ENCODE data around the gene PSMD3.

PSMD3 gene

DNA sequence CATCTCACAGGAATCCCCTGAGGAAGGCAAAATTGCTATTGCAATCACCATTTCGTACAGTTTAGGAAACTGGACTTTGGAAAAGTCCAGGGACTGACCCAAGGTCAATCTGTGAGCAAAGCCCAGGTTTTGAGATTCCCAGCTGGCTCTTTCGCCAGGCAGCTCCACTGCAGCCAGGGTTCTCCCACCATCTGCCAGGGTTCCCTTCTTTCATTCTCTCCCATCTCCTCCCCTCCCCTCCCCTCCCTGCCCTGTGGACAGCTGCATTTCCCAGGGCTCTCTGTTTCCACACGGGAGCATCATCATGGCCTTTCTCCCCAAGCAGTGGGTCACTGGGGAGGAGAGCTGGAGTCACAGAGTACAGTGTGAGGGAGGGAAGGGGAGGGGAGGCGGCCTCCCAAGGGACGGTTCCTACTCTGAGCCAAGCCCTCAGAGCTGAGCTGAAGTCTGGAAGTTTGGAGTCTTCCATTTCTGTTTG lies 29.7 kb upstream of the PSMD3 start:
- H3K36me3 Mint-ChIP-seq (ENCODE audit: low read depth): no peaks in the 10 kb centered on the region
- H3K4me3 Mint-ChIP-seq: no peak overlapping the region
- H3K9me3 Mint-ChIP-seq: no peaks in the 10 kb centered on the region
- intact Hi-C loops (cut with micrococcal nuclease): no loop called here
- peaks cover 22% of the 10 kb centered on the region for H3K27me3 Mint-ChIP-seq
- no peak overlapping the region for H3K27ac Mint-ChIP-seq
- H3K4me1 Mint-ChIP-seq (ENCODE audit: low read depth): peaks cover 58% of the 10 kb centered on the region

DNA sequence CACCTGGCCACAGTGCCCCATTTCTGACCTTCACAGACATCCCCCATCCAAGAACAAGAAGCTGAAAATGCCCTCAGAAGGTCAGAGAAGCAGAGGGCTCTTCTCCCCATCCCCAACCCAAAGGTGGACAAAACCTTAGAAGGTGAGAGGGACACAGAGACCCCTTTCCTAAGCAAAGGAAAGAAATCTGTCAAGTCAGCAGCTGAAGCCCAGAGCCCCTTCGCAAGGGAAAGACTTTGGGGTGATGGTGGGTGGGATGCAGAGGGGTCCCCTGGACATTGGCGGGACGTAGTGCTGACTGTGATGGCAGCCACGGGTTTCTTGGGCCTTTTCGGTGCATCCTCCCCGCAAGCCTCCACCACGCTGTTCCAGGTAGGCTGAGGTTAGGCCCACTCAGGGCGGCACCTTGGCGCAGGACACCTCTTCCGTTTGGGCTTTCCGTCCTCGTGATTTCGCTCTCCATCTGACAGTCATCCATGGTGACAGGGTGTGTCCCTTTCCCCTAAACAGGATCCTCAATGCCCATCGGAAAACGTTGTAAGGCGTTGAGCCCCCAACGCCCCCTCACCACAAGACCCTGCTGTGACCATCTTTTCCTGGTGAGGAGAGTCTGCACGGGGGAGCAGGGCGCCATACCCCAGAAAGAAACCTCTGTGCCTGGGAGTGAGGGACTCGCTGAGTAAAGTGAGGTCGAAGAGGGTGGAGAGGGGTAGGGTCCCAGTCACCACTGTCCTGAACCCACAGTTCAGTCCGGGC lies 28.5 kb upstream of the PSMD3 start:
- H3K27me3 Mint-ChIP-seq: peaks cover 20% of the 10 kb centered on the region
- peak overlapping the region; percentile 85 for H3K27ac Mint-ChIP-seq
- no peaks in the 10 kb centered on the region for H3K9me3 Mint-ChIP-seq
- peak overlapping the region; percentile 72 for H3K4me3 Mint-ChIP-seq
- intact Hi-C loops (cut with micrococcal nuclease): loop anchor here (2.0 kb wide), 1 partner anchor 25 kb away; the partner anchor contains the start of genes LRRC3C and ORMDL3
- H3K4me1 Mint-ChIP-seq (ENCODE audit: low read depth): peaks cover 58% of the 10 kb centered on the region
- no peaks in the 10 kb centered on the region for H3K36me3 Mint-ChIP-seq (ENCODE audit: low read depth)

DNA sequence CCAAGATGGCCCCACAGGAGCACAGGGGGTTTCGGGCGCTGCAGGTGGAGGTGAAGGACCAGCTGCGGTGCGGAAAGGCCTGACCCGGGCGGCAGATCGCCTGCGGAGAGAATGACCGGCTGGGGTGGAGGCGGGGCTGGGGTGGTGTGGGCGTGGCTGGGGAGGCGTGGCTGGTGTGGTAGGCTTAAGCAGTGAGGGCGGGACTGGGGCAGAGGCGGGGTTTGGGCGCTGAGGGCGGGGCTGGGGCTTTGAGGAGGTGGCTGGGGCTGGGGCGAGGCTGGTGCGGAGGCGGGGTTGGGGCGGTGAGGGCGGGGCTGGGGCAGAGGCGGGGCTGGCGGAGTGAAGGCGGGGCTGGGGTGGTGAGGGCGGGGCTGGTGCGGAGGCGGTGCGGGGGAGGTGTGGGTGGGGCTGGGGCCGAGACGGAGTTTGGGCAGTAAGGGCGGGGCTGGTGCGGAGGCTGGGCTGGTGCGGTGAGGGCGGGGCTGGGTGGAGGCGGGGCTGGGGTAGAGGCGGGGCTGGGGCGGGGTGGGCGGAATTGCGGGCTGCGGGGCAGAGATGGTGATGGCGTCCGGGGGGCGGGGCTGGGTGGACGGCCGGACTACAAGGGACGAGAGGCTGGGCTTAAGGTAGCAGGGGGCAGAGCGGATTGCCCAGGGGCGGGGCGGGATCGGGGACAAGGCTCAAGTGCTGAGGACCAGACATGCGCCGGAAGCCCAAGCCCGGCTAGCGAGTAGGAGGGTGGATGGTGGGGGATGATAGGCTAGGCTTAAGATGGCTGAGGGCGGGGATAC lies 27.7 kb upstream of the PSMD3 start:
- peaks cover 58% of the 10 kb centered on the region for H3K4me1 Mint-ChIP-seq (ENCODE audit: low read depth)
- peak overlapping the region; percentile 85 for H3K27ac Mint-ChIP-seq
- peaks cover 24% of the 10 kb centered on the region for H3K27me3 Mint-ChIP-seq
- peak overlapping the region; percentile 72 for H3K4me3 Mint-ChIP-seq
- intact Hi-C loops (cut with micrococcal nuclease): loop anchor here (1.0 to 2.0 kb wide), 2 partner anchors 26 to 27 kb away; partner anchors contain the start of genes LRRC3C, ORMDL3 and PSMD3
- H3K9me3 Mint-ChIP-seq: no peaks in the 10 kb centered on the region
- no peaks in the 10 kb centered on the region for H3K36me3 Mint-ChIP-seq (ENCODE audit: low read depth)

DNA sequence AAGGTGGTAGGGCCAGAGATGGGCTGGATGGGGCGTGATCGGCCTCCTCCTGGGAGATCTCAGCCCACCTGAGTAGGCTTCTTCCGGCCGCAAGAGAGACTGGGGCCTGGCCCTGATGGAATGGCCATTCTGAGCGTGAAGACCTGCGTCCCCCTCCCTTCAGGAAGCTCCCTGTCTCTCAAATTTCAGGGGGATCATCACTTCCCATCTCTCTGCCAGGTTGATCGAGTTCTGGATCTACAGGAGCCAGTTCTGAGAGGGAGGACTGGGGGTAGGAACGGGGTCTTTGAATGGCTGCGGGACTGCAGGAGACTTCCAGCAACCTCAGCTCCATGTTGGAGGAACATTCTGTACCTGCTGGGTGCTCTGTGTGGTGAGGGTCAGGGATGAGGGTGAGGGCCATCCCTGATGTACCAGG lies 27.1 kb upstream of the PSMD3 start:
- no peaks in the 10 kb centered on the region for H3K9me3 Mint-ChIP-seq
- peaks cover 24% of the 10 kb centered on the region for H3K27me3 Mint-ChIP-seq
- intact Hi-C loops (cut with micrococcal nuclease): loop anchor here (1.0 to 2.0 kb wide), 2 partner anchors 27 kb away; partner anchors contain the start of genes LRRC3C, ORMDL3 and PSMD3
- H3K4me1 Mint-ChIP-seq (ENCODE audit: low read depth): peaks cover 60% of the 10 kb centered on the region
- H3K4me3 Mint-ChIP-seq: peak overlapping the region; percentile 67
- H3K27ac Mint-ChIP-seq: peak overlapping the region; percentile 82
- H3K36me3 Mint-ChIP-seq (ENCODE audit: low read depth): no peaks in the 10 kb centered on the region

DNA sequence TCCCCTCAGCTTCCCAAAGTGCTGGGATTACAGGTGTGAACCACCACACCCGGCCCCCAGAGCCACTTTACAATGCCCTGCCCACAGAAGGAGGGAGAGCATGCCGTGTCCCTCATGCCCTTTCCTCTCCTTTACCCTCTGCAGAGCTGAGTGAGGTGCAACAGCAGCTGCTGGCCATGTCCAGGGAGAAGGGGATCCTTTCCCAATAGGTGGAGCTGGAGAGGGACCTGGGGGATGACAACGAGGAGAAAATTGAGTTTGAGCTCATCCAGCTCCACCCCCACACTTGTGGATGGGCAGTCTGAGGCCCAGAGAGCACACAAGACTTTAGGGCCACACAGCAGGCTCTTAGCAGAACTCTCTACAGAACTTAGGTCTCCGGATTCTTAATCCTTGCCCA lies 25.7 kb upstream of the PSMD3 start:
- H3K4me3 Mint-ChIP-seq: no peak overlapping the region
- no peaks in the 10 kb centered on the region for H3K9me3 Mint-ChIP-seq
- H3K4me1 Mint-ChIP-seq (ENCODE audit: low read depth): peaks cover 58% of the 10 kb centered on the region
- H3K27ac Mint-ChIP-seq: no peak overlapping the region
- H3K36me3 Mint-ChIP-seq (ENCODE audit: low read depth): no peaks in the 10 kb centered on the region
- H3K27me3 Mint-ChIP-seq: peaks cover 24% of the 10 kb centered on the region
- intact Hi-C loops (cut with micrococcal nuclease): no loop called here

DNA sequence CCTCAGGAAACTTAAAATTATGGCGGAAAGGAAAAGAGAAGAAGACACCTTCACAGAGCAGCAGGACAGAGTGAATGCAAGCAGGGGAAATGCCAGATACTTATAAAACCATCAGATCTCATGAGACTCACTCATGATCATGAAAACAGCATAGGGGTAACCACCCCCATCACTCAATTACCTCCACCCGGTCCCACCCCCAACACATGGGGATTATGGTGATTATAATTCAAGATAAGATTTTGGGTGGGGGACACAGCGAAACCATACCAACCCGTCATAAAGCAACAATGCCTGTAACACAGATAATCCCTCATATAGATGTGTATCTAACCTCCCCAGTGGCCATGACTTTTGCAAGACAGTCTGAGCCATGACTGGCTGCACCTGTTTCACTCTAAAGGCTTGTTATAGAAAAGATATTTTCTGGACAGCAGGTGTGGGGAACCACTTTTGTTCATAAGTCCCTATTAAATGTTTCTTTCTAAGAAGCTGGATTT lies 24.8 kb upstream of the PSMD3 start:
- intact Hi-C loops (cut with micrococcal nuclease): no loop called here
- no peak overlapping the region for H3K27ac Mint-ChIP-seq
- H3K9me3 Mint-ChIP-seq: no peaks in the 10 kb centered on the region
- no peaks in the 10 kb centered on the region for H3K36me3 Mint-ChIP-seq (ENCODE audit: low read depth)
- H3K4me3 Mint-ChIP-seq: no peak overlapping the region
- peaks cover 56% of the 10 kb centered on the region for H3K4me1 Mint-ChIP-seq (ENCODE audit: low read depth)
- H3K27me3 Mint-ChIP-seq: peaks cover 18% of the 10 kb centered on the region

DNA sequence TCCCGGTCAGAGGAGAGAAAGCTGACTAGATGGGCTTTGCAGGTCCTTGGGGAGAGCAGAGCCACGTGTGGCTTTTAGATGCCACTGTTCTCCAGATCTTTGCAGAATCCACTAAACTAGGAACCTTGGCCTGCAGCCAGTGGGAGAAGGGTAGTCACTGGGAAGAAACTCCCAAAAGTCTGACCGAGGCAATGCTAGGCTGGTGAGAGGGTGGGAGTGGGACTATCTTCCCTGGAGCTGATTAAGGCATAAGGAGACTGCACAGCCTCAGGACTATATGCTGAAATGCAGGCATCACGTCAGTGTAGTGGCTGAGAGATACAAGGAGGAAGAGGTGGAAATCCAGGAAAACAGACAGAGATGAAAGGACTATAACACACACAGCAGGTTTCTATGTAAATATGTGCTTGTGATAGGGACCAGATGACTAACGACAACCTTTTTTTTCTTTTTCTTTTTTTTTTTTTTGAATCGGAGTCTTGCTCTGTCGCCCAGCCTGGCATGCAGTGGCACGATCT lies 20.0 kb upstream of the PSMD3 start:
- no peaks in the 10 kb centered on the region for H3K36me3 Mint-ChIP-seq (ENCODE audit: low read depth)
- no peaks in the 10 kb centered on the region for H3K9me3 Mint-ChIP-seq
- H3K4me3 Mint-ChIP-seq: no peak overlapping the region
- intact Hi-C loops (cut with micrococcal nuclease): no loop called here
- H3K27me3 Mint-ChIP-seq: peaks cover 12% of the 10 kb centered on the region
- H3K27ac Mint-ChIP-seq: peak overlapping the region; percentile 87
- peaks cover 52% of the 10 kb centered on the region for H3K4me1 Mint-ChIP-seq (ENCODE audit: low read depth)

DNA sequence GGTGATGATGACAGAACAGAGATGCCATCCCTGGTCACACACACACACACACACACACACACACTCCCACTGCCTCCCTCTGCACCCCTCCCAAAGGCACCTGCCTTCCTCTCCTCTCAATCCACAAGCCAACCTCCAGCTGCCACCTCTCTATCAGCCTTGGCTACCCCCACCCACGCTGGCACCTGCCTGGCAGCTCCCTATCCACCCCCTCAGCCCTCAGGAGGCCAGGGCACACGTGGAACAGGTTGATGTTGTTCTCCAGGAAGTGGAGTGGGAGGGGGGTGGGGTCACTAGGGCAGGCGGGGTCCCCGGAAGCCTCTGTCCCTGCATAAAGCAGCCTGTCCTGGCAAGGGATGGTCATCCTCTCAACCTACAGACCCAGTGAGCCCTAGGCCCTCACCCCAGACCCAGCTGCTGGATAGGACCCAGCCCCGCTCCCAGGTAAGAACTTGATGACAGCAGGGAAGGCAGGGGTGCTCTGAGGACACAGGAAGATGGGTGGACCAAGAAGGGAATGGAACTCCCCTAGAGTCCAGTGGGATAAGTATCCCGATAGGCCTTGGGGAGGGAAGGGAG lies 17.9 kb upstream of the PSMD3 start, which contains the start of gene GSDMA:
Gene GSDMA (plus strand): TSS at position 363 of the 579 bp plus-strand sequence. CDS start 2,684 bp downstream, outside the sequence.
- intact Hi-C loops (cut with micrococcal nuclease): no loop called here
- Mint-ChIP-seq H3K27me3 (peaks cover 10% of the 10 kb centered on the region), H3K9me3 (no peaks in the 10 kb centered on the region), H3K36me3 (ENCODE audit: low read depth) (no peaks in the 10 kb centered on the region), H3K27ac (peak within 1 kb of the TSS; percentile 63), H3K4me3 (no peak within 1 kb of the TSS), H3K4me1 (ENCODE audit: low read depth) (peaks cover 72% of the 10 kb centered on the region)

DNA sequence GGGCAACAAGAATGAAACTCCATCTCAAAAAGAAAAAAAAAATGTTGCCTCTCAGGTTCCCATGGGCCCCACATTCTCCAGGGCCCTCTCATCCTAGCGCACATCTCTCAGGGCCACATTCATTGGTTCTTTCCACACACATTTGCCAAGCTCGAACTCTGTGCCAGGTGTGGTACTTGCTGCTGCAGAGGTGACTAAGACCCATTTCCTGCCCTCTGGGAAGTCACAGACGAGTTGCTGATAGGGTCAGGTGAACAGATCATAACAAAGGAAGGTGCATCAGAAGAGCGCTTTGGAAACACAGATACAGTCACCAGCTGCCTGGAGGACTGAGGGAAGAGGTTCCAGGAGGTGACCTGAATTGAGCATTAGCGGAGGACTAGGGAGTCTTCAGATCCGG lies 16.8 kb upstream of the PSMD3 start:
- Mint-ChIP-seq H3K4me1 (ENCODE audit: low read depth) (peaks cover 72% of the 10 kb centered on the region), H3K27ac (peak overlapping the region; percentile 10), H3K4me3 (no peak overlapping the region), H3K36me3 (ENCODE audit: low read depth) (no peaks in the 10 kb centered on the region), H3K27me3 (peaks cover 8% of the 10 kb centered on the region), H3K9me3 (no peaks in the 10 kb centered on the region)
- intact Hi-C loops (cut with micrococcal nuclease): no loop called here

DNA sequence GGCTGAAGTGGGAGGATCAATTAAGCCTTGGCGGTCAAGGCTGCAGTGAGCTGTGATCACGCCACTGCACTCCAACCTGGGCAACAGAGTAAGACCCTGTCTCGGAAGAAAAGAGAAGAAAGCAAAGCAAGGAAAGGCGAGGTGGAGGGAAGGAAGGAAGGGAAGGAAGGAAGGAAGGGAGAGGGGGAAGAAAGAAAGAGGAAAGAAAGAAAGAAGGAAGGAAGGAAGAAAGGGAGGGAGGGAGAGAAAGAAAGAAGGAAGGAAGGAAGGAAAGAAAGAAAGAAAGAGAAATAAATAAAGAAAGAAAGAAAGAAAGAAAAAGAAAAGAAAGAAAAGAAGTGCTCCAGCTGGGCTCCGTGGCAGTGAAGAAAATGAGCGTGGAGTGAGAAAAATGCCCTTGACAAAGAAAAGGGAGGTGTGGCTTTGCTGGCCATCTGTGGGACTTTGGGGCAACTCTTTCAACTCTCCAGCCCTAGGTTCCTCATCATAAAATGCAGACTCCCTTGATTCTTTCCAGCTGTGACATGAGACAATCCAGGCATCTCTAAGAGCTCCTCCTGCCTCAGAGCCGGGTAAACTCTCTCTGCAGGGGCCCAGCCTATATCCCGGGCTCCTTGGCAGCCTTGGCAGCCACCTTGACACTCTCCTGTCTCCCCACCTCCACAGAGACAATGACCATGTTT lies 15.4 kb upstream of the PSMD3 start:
- Mint-ChIP-seq H3K27me3 (peaks cover 10% of the 10 kb centered on the region), H3K27ac (peak overlapping the region; percentile 91), H3K4me1 (ENCODE audit: low read depth) (peaks cover 75% of the 10 kb centered on the region), H3K36me3 (ENCODE audit: low read depth) (no peaks in the 10 kb centered on the region), H3K9me3 (no peaks in the 10 kb centered on the region), H3K4me3 (peak overlapping the region; percentile 11)
- intact Hi-C loops (cut with micrococcal nuclease): no loop called here

DNA sequence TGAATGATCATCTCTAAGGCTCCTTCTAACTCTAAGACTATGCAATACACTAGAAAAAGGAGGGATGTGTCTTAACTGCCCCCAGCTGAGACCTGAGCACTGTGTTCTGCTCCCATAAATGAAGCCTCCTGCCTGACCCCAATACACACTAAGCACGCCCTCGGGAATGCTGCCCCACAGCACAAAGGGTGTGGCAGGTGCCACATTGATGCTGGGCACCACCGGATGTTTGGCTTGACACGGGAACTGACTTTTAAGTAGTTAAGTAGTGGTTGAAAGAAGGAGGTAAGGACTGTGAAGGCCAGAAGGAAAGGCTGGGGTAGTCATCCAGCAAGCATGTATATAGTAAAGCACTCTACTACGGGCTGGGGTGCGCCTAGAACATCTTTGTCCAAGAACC lies 13.8 kb upstream of the PSMD3 start:
- Mint-ChIP-seq H3K4me3 (no peak overlapping the region), H3K36me3 (ENCODE audit: low read depth) (no peaks in the 10 kb centered on the region), H3K9me3 (no peaks in the 10 kb centered on the region), H3K27me3 (peaks cover 14% of the 10 kb centered on the region), H3K27ac (peak overlapping the region; percentile 91), H3K4me1 (ENCODE audit: low read depth) (peaks cover 81% of the 10 kb centered on the region)
- intact Hi-C loops (cut with micrococcal nuclease): no loop called here

DNA sequence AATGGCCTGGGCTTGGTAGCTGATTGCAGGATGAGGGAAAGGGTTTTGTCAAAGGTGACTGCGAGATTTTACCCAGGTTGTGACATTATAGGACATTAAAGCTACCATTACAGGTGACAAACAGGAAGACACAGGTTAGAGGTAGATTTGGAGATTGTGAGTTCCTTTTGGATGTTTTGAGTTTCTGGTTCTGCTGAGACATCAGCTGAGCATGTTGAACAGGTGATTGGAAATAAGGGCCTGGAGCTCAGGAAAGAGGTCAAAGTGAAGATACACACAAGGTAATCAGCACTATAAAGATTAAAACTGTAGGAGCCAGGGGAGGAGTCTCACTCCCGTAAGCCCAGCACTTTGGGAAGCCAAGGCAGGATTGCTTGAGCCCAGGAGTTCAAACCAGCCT lies 11.8 kb upstream of the PSMD3 start:
- H3K4me1 Mint-ChIP-seq (ENCODE audit: low read depth): peaks cover 84% of the 10 kb centered on the region
- intact Hi-C loops (cut with micrococcal nuclease): no loop called here
- peak overlapping the region; percentile 91 for H3K27ac Mint-ChIP-seq
- no peaks in the 10 kb centered on the region for H3K36me3 Mint-ChIP-seq (ENCODE audit: low read depth)
- H3K9me3 Mint-ChIP-seq: no peaks in the 10 kb centered on the region
- no peak overlapping the region for H3K4me3 Mint-ChIP-seq
- H3K27me3 Mint-ChIP-seq: peaks cover 12% of the 10 kb centered on the region

DNA sequence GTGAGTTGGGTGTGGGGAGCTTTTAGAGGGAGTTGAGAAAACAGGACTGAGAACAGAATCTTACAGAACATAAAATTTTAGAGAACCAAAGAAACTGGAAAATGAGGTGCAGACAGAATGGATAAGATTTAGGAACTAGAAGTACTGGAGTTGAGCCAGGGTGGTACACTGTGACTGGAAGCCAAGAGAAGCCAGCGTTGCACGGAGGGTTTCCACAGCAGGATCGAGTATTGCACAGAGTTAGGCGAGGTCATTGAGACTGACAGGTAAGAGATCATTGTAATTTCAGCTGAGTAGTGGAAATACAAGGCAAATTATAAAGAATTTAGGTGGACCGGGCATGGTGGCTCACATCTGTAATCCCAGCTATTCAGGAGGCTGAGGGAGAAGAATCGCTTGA lies 11.2 kb upstream of the PSMD3 start:
- H3K9me3 Mint-ChIP-seq: no peaks in the 10 kb centered on the region
- intact Hi-C loops (cut with micrococcal nuclease): no loop called here
- H3K4me3 Mint-ChIP-seq: no peak overlapping the region
- H3K4me1 Mint-ChIP-seq (ENCODE audit: low read depth): peaks cover 86% of the 10 kb centered on the region
- H3K27ac Mint-ChIP-seq: peak overlapping the region; percentile 91
- peaks cover 10% of the 10 kb centered on the region for H3K27me3 Mint-ChIP-seq
- no peaks in the 10 kb centered on the region for H3K36me3 Mint-ChIP-seq (ENCODE audit: low read depth)

Data from dendritic cell treated with granulocyte-macrophage colony-stimulating factor and Interleukin-4, amounts not matched to agents 40 ng/mL and 50 ng/mL, for 4 days (primary cell).